GM10248 (cell line): ENCODE results near the gene SH3D19.
"Not testable (repeated sequence)": the region's sequence is repeated elsewhere in the genome, so short reads cannot be mapped to it uniquely, and the experiment has no call there.

Experiments
- CTCF ChIA-PET: fragments of 300-600 bp; sonication (Branson Sonifier 250); formaldehyde crosslinking; extraction: SDS; loops from one replicate; lab custom pipeline; 2021; ENCODE audit warnings: antibody characterized with exemption; lab: Yijun Ruan, JAX
- POLR2A ChIA-PET: fragments of 350-650 bp; sonication (Branson Sonifier 250); formaldehyde crosslinking; extraction: SDS; loops from one replicate; lab custom pipeline; 2020; ENCODE audit warnings: antibody characterized with exemption; lab: Yijun Ruan, JAX
- DNase-seq: peaks from one replicate; pipeline ENCODE4 v3.0.0; 2012; ENCODE audit errors: extremely low spot score
- CTCF ChIP-seq: IDR thresholded peaks from 2 replicates; pipeline ENCODE4 v1.5.1; 2012; ENCODE audit warnings: mild to moderate bottlenecking, low read depth; ENCODE audit errors: extremely low read depth, missing control alignments, control extremely low read depth

SH3D19 gene

GRCh38 chr4:151256134-151256533, 69.3 kb downstream of the SH3D19 start:
- no peak for TF ChIP-seq CTCF
- ChIA-PET CTCF (no interaction called here), POLR2A (no interaction called here)
- DNase-seq = no peak

GRCh38 chr4:151255680-151256079, 69.7 kb downstream of the SH3D19 start:
- POLR2A ChIA-PET, DNase-seq, CTCF ChIA-PET: not testable (repeated sequence)

- DNase-seq, POLR2A ChIA-PET, CTCF ChIA-PET: not testable (repeated sequence)
These were observed 70.2 kb downstream of the SH3D19 start for GRCh38 chr4:151255226-151255625.

- DNase-seq = no peak
- ChIA-PET CTCF (no interaction called here), POLR2A (no interaction called here)
- TF ChIP-seq CTCF = no peak
These were observed 73.7 kb downstream of the SH3D19 start for GRCh38 chr4:151251603-151252304.

- ChIA-PET POLR2A (no interaction called here), CTCF (no interaction called here)
- no peak for TF ChIP-seq CTCF
- DNase-seq = no peak
These were observed 74.7 kb downstream of the SH3D19 start for GRCh38 chr4:151250706-151251105.

- ChIA-PET POLR2A (no interaction called here), CTCF (no interaction called here)
- no peak for TF ChIP-seq CTCF
- DNase-seq = no peak
These were observed 76.9 kb downstream of the SH3D19 start for GRCh38 chr4:151248519-151248918.

- no peak for DNase-seq
- ChIA-PET CTCF (no interaction called here), POLR2A (no interaction called here)
- TF ChIP-seq CTCF = no peak
These were observed 78.0 kb downstream of the SH3D19 start for GRCh38 chr4:151247395-151247794.

GRCh38 chr4:151246742-151247141, 78.7 kb downstream of the SH3D19 start:
- POLR2A ChIA-PET = no interaction called here
- DNase-seq = no peak
- no peak for TF ChIP-seq CTCF
- CTCF ChIA-PET = interaction anchor here (0.8 to 1.7 kb wide), 3 partner anchors 10 to 20 kb away, joined by 3 to 6 read pairs (median 3); no protein-coding TSS in a partner anchor
